Activated CD4-positive, alpha-beta T cell treated with anti-CD3 and anti-CD28 coated beads for 48 hours (primary cell): ENCODE data around the gene ANAPC16.
"Not testable (repeated sequence)": the region's sequence is repeated elsewhere in the genome, so short reads cannot be mapped to it uniquely, and the experiment has no call there.

ENCODE experiments used
- DNase-seq: peaks from one replicate; pipeline ENCODE4 v3.0.0-alpha.2; 2020

The ANAPC16 gene

GRCh38 chr10:72245949-72246525 lies 30.2 kb downstream of the ANAPC16 start:
- DNase-seq: no peak

- peak; percentile 79 for DNase-seq
These were observed 32.8 kb downstream of the ANAPC16 start for GRCh38 chr10:72248468-72249151.

GRCh38 chr10:72249176-72249862 lies 33.5 kb downstream of the ANAPC16 start:
- DNase-seq: not testable (repeated sequence)

- DNase-seq: no peak
These were observed 34.9 kb downstream of the ANAPC16 start for GRCh38 chr10:72250666-72251065.

- no peak for DNase-seq
These were observed 35.8 kb downstream of the ANAPC16 start for GRCh38 chr10:72251635-72252034.

GRCh38 chr10:72252972-72253371 lies 37.2 kb downstream of the ANAPC16 start:
- DNase-seq: no peak

- DNase-seq: no peak
These were observed 37.8 kb downstream of the ANAPC16 start for GRCh38 chr10:72253578-72253977.

- DNase-seq: peak; percentile 59
These were observed 39.2 kb downstream of the ANAPC16 start for GRCh38 chr10:72254813-72255568.

GRCh38 chr10:72255977-72256729 lies 40.3 kb downstream of the ANAPC16 start:
- no peak for DNase-seq

GRCh38 chr10:72257051-72257892 lies 41.5 kb downstream of the ANAPC16 start:
- DNase-seq: no peak

- DNase-seq: no peak
These were observed 42.8 kb downstream of the ANAPC16 start for GRCh38 chr10:72258617-72259016.

GRCh38 chr10:72259491-72260238 lies 43.9 kb downstream of the ANAPC16 start:
- no peak for DNase-seq

- DNase-seq: peak; percentile 94
These were observed 44.6 kb downstream of the ANAPC16 start for GRCh38 chr10:72260239-72260975.

- peak; percentile 76 for DNase-seq
These were observed 45.4 kb downstream of the ANAPC16 start for GRCh38 chr10:72260976-72261783.

GRCh38 chr10:72261784-72262404 lies 46.1 kb downstream of the ANAPC16 start:
- DNase-seq: peak; percentile 43

- no peak for DNase-seq
These were observed 47.9 kb downstream of the ANAPC16 start for GRCh38 chr10:72263613-72264241.

GRCh38 chr10:72264536-72264935 lies 48.7 kb downstream of the ANAPC16 start:
- no peak for DNase-seq

- no peak for DNase-seq
These were observed 49.7 kb downstream of the ANAPC16 start for GRCh38 chr10:72265508-72265907.
